Activated naive CD4-positive, alpha-beta T cell treated with anti-CD3 and anti-CD28 coated beads, Interleukin-2, amount 50 U/mL, for 16 hours (primary cell): ENCODE results near the gene ZNF618.

Source experiments
- DNase-seq: peaks from one replicate; pipeline ENCODE4 v3.0.0-alpha.2; 2020

Gene ZNF618

GRCh38 chr9:113876151-113876992 lies at the start of gene ZNF618:
Gene ZNF618, plus strand, starts transcription at chr9:113876309. Its CDS starts 72 bp downstream, at chr9:113876381.
- peak; percentile 16 for DNase-seq

- no peak for DNase-seq
These were observed 47.9 kb upstream of the ZNF618 start for GRCh38 chr9:113828221-113828620.

- no peak for DNase-seq
These were observed 38.8 kb upstream of the ZNF618 start for GRCh38 chr9:113837334-113837733.

- DNase-seq: no peak
These were observed 34.0 kb upstream of the ZNF618 start for GRCh38 chr9:113842086-113842485.

GRCh38 chr9:113844466-113844865 lies 31.6 kb upstream of the ZNF618 start:
- DNase-seq: no peak

GRCh38 chr9:113851359-113851758 lies 24.8 kb upstream of the ZNF618 start:
- no peak for DNase-seq

GRCh38 chr9:113851873-113852272 lies 24.2 kb upstream of the ZNF618 start:
- DNase-seq: no peak

GRCh38 chr9:113853333-113853732 lies 22.8 kb upstream of the ZNF618 start:
- no peak for DNase-seq

GRCh38 chr9:113854310-113854709 lies 21.8 kb upstream of the ZNF618 start:
- no peak for DNase-seq

- DNase-seq: no peak
These were observed 18.2 kb upstream of the ZNF618 start for GRCh38 chr9:113857875-113858274.

GRCh38 chr9:113858282-113858681 lies 17.8 kb upstream of the ZNF618 start:
- no peak for DNase-seq

- no peak for DNase-seq
These were observed 12.8 kb upstream of the ZNF618 start for GRCh38 chr9:113863345-113863744.

- DNase-seq: no peak
These were observed 7.6 kb upstream of the ZNF618 start for GRCh38 chr9:113868501-113868900.

GRCh38 chr9:113872485-113873143 lies 3.5 kb upstream of the ZNF618 start:
- no peak for DNase-seq

GRCh38 chr9:113873446-113873845 lies 2.7 kb upstream of the ZNF618 start:
- DNase-seq: no peak

- DNase-seq: no peak
These were observed 2.2 kb upstream of the ZNF618 start for GRCh38 chr9:113873926-113874325.

GRCh38 chr9:113875459-113876150 lies 504 bp upstream of the ZNF618 start:
- DNase-seq: no peak

- DNase-seq: no peak
These were observed 872 bp downstream of the ZNF618 start for GRCh38 chr9:113876993-113877368.

GRCh38 chr9:113879318-113879717 lies 3.2 kb downstream of the ZNF618 start:
- DNase-seq: no peak

- no peak for DNase-seq
These were observed 3.8 kb downstream of the ZNF618 start for GRCh38 chr9:113879911-113880310.

- no peak for DNase-seq
These were observed 6.1 kb downstream of the ZNF618 start for GRCh38 chr9:113882181-113882580.

GRCh38 chr9:113882636-113883164 lies 6.6 kb downstream of the ZNF618 start:
- no peak for DNase-seq
